ENCODE data around the gene ANTKMT.

ANTKMT gene

GRCh38 chr16:698911-699671 is 21.9 kb upstream of the ANTKMT start (continued):
- TF ChIP-seq CREB5 (CRISPR knock-in tag; IDR thresholded peaks at IDR 0.05; ENCODE audit: low read depth) (no peak), SNAI2 (CRISPR knock-in tag; IDR thresholded peaks at IDR 0.05) (no peak), TOX (CRISPR knock-in tag; IDR thresholded peaks at IDR 0.05; ENCODE audit: borderline replicate concordance) (no peak), ZFP3 (CRISPR knock-in tag; IDR thresholded peaks at IDR 0.05) (no peak), ZNF565 (CRISPR knock-in tag; conservative IDR thresholded peaks at IDR 0.05; ENCODE audit: low read depth) (no peak), BACH2 (CRISPR knock-in tag; IDR thresholded peaks at IDR 0.05; ENCODE audit: borderline replicate concordance) (no peak), ZFP30 (CRISPR knock-in tag; IDR thresholded peaks at IDR 0.05) (no peak)

DNA sequence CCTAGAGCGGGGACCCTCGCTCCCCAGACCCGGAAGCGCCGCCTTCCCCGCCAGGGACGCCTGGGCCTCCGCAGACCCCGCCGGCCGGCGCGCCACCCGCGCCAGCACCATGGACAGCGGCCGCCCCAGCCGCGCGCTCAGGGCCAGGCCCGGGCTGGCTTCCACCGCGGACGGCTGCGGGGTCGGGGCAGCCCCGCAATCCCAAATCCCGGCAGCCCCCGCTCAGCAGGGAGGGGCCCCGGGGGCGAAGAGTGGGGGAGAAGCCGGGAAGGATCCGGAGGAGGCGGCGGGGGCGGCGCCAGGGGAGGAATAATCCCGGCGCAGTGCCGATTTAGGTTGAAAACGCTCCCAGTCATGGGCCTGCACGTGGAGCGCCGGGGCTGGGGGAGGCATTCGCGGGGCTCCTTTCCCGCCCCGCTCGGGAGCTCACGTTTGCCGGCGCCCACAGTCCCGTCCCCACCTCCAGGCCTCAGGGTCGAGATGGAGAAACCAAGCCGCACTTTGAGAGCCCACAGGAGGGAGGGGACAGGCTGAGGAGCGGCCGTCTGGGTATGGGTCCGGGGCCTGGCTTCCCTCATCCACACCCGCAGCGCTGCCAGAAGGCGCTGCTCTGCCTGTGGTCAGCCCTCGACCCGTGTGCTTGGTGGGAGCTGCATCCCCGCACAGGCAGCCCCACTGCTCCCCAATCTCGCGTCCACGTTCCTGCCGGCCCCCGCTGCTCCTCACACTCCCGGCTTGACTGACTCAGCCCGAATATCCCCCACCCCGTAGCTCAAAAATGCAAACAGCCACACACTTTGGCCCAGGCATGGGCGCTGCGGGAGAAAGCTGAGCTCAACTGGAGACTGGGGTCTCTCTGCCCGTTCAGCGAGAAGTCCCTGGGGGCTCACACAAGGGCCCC is 20.0 kb upstream of the ANTKMT start:
- TF ChIP-seq ZNF565 (CRISPR knock-in tag; conservative IDR thresholded peaks at IDR 0.05; ENCODE audit: low read depth) (no peak), SNAI2 (CRISPR knock-in tag; IDR thresholded peaks at IDR 0.05) (no peak), PPARA (CRISPR knock-in tag; IDR thresholded peaks at IDR 0.05; ENCODE audit: borderline replicate concordance) (no peak), CREB5 (CRISPR knock-in tag; IDR thresholded peaks at IDR 0.05; ENCODE audit: low read depth) (no peak), OSR1 (CRISPR knock-in tag; IDR thresholded peaks at IDR 0.05) (no peak), BACH2 (CRISPR knock-in tag; IDR thresholded peaks at IDR 0.05; ENCODE audit: borderline replicate concordance) (no peak), ZC3H10 (CRISPR knock-in tag; IDR thresholded peaks at IDR 0.05) (no peak), GLIS3 (CRISPR knock-in tag; IDR thresholded peaks at IDR 0.05) (no peak), ZNF8 (CRISPR knock-in tag; IDR thresholded peaks at IDR 0.05) (no peak), ISL1 (CRISPR knock-in tag; IDR thresholded peaks at IDR 0.05) (no peak), ZNF70 (CRISPR knock-in tag; IDR thresholded peaks at IDR 0.05) (no peak), TSHZ2 (CRISPR knock-in tag; IDR thresholded peaks at IDR 0.05) (no peak), TCF4 (CRISPR knock-in tag; IDR thresholded peaks at IDR 0.05; ENCODE audit: borderline replicate concordance) (no peak), ARNTL (CRISPR knock-in tag; IDR thresholded peaks at IDR 0.05; ENCODE audit: borderline replicate concordance, low read depth) (no peak), ZFP30 (CRISPR knock-in tag; IDR thresholded peaks at IDR 0.05) (no peak), ZFP3 (CRISPR knock-in tag; IDR thresholded peaks at IDR 0.05) (no peak), TOX (CRISPR knock-in tag; IDR thresholded peaks at IDR 0.05; ENCODE audit: borderline replicate concordance) (no peak), CSDC2 (CRISPR knock-in tag; IDR thresholded peaks at IDR 0.05) (no peak), ESRRG (CRISPR knock-in tag; IDR thresholded peaks at IDR 0.05) (no peak)
- TF ChIP-seq, protein P1, sequence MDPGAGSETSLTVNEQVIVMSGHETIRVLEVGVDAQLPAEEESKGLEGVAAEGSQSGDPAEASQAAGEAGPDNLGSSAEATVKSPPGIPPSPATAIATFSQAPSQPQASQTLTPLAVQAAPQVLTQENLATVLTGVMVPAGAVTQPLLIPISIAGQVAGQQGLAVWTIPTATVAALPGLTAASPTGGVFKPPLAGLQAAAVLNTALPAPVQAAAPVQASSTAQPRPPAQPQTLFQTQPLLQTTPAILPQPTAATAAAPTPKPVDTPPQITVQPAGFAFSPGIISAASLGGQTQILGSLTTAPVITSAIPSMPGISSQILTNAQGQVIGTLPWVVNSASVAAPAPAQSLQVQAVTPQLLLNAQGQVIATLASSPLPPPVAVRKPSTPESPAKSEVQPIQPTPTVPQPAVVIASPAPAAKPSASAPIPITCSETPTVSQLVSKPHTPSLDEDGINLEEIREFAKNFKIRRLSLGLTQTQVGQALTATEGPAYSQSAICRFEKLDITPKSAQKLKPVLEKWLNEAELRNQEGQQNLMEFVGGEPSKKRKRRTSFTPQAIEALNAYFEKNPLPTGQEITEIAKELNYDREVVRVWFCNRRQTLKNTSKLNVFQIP (CRISPR knock-in tag; IDR thresholded peaks at IDR 0.05; ENCODE audit: borderline replicate concordance, low read depth) = no peak
- no peak for ATAC-seq

DNA sequence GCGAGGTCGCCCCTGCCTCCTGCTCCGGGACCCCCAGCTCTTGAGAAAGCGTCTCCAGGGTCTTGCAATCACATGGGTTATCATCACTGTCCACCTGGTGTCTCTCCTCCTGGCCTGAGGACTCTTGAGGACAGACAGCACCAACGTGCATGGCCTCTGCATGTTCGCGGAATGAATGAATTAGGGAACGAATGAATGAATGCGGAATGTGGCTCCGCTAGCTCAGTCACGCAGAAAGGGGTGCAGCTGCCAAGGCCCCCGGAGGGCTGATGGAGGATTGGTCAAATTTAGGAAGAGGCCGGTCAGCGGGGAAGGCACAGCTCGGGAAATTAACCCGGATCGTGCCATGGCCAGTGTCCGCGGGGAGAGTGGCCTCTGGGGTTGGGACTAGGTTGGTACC is 18.6 kb upstream of the ANTKMT start:
- TF ChIP-seq PPARA (CRISPR knock-in tag; IDR thresholded peaks at IDR 0.05; ENCODE audit: borderline replicate concordance) (no peak), TSHZ2 (CRISPR knock-in tag; IDR thresholded peaks at IDR 0.05) (no peak)

More for the DNA sequence above, 18.6 kb upstream of the ANTKMT start:
- no peak for ATAC-seq
